HG02943 (cell line): ENCODE data around the gene SIPA1.

Source experiments
- ATAC-seq: cut with Tn5 transposase; IDR thresholded peaks from one replicate; pipeline ENCODE4 v1.9.1; 2021; ENCODE audit warnings: mild to moderate bottlenecking, low read depth, moderate library complexity; ENCODE audit not compliant: unreplicated experiment

The SIPA1 gene, protein sequence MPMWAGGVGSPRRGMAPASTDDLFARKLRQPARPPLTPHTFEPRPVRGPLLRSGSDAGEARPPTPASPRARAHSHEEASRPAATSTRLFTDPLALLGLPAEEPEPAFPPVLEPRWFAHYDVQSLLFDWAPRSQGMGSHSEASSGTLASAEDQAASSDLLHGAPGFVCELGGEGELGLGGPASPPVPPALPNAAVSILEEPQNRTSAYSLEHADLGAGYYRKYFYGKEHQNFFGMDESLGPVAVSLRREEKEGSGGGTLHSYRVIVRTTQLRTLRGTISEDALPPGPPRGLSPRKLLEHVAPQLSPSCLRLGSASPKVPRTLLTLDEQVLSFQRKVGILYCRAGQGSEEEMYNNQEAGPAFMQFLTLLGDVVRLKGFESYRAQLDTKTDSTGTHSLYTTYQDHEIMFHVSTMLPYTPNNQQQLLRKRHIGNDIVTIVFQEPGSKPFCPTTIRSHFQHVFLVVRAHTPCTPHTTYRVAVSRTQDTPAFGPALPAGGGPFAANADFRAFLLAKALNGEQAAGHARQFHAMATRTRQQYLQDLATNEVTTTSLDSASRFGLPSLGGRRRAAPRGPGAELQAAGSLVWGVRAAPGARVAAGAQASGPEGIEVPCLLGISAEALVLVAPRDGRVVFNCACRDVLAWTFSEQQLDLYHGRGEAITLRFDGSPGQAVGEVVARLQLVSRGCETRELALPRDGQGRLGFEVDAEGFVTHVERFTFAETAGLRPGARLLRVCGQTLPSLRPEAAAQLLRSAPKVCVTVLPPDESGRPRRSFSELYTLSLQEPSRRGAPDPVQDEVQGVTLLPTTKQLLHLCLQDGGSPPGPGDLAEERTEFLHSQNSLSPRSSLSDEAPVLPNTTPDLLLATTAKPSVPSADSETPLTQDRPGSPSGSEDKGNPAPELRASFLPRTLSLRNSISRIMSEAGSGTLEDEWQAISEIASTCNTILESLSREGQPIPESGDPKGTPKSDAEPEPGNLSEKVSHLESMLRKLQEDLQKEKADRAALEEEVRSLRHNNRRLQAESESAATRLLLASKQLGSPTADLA

GRCh38 chr11:65637794-65638419, at the start of gene SIPA1:
SIPA1 (plus strand) TSS chr11:65638101; CDS start chr11:65640922, 2,821 bp downstream.
- ATAC-seq: no peak

GRCh38 chr11:65588199-65589054, 49.5 kb upstream of the SIPA1 start:
- ATAC-seq: peak; percentile 60

- ATAC-seq: no peak
Observed at GRCh38 chr11:65589444-65590239, 48.3 kb upstream of the SIPA1 start.

GRCh38 chr11:65590240-65590738, 47.6 kb upstream of the SIPA1 start:
- no peak for ATAC-seq

DNA sequence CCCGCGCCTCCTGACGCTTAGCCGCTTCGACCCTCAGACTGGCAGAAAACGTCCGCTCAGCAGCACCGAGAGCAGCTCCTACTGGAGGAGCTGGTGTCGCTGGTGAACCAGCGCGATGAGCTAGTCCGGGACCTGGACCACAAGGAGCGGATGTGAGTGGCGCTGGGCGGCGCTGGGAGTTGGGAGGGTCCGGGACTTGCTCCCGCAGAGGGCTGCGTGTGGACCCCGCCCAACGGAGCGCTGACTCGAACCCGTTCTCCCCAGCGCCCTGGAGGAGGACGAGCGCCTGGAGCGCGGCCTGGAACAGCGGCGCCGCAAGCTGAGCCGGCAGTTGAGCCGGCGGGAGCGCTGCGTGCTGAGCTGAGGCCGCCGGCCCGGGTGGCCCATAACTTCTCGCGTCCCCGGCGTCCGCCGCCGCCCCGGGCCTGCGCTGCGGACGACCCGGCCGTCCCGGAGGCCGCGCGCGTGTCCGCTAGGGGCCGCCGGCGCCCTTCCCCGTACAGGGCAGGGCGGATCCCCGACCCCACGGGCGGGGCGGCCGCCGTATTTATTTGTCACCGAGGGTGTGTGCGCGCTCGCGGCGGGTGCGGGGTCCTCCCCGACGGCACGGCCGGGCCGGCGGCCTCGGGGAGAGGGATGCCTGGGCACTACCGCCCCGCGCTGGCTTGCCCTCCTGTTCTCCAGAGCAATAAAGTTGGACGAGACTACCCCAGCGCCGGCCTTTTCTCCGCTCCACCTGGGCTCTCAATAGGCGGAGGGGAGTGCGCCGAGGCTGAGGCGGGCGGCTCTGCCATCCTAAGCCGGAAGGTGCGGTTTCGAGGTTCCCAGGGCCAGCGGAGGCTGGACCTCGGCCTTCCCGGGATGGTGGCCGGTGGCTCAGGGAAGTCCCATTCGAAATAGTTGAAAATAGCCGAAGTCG, 45.7 kb upstream of the SIPA1 start:
- ATAC-seq: no peak

DNA sequence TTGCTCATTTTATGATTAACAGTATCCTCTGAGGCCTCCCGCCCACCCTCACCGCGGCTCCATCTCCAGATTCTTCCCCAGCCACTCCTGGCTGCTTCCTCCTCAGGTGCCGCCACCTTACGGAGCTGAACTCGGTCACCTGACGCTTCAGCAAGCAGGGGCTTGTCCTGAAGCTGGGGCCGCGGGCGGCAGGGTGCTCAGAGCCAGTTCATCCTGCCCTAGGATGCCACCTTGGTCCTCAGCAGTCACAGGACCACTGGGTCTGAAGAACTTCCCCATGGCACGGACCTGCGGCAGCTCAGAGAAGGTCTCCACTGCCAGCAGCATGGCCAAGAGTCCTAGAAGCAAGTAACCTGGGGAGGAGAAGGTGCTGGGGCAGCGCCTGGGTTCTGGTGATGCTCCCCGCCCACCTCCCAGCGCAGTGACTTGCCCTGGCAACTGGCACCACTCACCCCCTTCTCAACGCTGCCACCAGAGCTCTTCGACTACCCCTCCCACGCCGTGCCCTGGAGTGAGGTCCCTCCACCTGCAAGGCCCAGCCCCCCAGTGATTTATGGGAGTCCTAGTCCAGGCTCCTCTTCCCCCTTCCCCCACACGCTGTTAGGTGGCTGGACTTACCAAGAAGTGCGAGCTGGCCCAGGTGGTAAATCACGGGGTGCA, 44.9 kb upstream of the SIPA1 start:
- ATAC-seq: no peak

DNA sequence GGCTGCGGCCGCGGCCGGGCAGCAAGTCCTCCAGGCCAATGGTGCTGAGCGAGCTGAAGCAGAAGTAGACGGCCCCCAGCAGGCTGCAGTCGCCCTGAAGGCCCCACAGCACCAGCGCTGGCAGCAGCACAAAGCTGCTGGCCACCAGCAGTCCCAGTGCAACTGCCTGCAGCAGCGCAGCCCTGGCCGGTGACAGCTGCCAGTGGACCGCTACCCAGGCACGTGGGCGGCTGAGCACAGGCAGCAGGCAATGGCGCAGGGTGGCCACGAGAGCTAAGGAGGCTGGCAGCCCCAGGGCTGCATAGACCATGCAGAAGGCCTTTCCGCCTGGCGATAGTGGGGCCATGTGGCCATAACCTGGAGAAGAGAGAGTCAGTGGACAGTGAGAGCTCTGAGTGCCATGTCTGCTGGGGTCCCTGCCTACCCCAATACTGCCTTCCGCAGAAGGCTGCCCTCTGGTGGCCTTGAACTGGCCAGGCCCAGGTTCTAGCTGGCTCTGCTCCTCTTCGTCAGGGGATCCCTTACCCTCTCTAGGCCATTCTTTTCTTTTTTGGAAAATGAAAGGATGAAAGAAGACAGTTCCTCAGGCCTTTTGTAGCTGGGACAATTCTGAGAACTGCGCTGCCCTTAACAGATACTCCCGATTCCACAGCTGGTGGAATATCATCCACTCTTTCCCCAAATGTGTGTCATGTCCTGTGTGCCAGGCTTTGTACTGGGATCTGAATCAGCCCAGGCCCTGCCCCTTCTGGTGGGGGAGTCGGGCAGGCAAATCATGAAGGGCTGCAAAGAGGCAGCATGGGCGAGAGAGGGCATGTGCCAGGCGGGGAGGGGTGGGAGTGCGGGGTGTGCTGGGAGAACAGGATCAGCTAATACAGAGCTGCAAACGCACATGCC, 44.1 kb upstream of the SIPA1 start:
- ATAC-seq: no peak

- no peak for ATAC-seq
Observed at GRCh38 chr11:65595131-65595530, 42.8 kb upstream of the SIPA1 start.

DNA sequence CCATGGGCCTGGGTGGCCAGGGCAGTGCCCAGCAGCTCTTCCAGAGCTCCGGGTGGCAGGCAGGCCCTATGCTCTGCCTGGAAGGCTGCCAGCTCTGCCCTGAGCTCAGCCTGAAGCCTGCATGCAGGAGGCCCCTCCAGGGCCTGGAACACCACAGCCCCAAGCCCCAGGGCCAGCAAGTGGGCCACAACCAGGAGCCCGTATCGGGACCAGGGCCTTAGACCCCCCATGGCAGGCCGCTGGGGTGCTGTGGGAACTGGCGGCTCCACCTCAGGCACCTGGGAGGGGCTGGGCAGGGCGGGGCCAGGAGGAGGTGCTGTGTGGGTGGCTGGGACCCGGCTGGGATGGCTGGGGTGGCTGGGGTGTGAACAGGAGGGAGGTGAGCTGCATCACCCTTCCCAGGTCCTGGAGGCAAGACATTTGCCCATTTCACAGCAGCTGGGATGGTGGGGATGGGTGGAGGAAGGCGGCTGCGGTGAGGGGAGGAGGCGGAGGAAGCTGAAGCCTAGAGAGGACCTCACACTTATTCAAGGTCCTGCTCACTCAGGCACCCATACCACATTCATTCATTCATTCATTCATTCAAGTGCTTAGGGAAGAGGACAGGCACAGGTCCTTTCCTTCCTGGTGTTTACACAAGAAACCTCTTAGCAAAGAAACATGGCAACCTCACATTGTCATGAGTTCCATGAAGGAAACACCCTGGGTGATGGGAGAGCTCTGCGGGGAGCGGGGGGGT, 42.2 kb upstream of the SIPA1 start, which contains the start of gene KCNK7:
Gene KCNK7 (minus strand): TSS at position 258 of the 739 bp plus-strand sequence. CDS start 28 bp downstream, at position 230.
- no peak for ATAC-seq

- ATAC-seq: no peak
Observed at GRCh38 chr11:65596520-65596919, 41.4 kb upstream of the SIPA1 start.

DNA sequence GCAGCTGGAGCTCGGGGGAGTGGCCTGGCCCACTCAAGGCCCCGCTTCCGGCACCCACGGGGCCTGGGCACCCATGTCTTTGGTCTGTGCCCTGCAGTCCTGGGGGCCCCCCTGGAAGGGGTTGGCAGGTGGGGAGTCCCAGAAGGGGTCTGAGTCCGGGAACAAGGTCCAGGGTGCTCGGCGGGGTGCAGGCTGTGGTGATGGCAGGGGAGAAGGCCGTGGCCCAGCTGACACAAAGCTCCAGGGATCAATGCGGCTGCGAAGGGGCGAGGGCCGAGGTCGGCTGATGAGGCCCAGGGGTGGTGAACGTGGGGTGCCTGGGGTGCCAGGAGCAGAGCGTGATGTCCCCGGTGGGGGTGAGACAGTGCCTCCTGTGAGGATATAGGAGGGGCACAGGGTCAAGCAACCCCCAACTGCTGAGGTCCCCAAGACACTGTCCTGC, 39.6 kb upstream of the SIPA1 start:
- ATAC-seq: no peak

GRCh38 chr11:65599216-65599954, 38.5 kb upstream of the SIPA1 start:
- no peak for ATAC-seq

- no peak for ATAC-seq
Observed at GRCh38 chr11:65599955-65600246, 38.0 kb upstream of the SIPA1 start.

DNA sequence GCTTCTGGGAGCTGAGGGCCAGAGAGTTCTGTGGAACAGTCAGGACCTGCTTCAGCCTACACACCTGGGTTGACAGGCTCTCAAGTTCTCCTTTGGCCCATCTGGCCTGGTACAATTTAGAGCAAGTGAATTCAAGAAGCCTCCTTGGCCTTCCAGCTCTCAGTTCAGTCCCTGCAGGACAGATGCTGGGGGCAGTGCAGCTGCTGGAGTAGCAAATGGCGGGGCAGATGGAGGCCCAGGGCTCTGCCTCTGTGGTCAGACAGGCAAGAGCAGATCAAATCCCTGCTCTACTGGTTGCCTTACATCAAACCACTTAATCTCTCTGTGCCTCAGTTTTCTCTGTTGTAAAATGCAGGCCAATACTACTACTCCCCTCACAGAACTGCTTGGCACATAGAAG, 33.6 kb upstream of the SIPA1 start:
- no peak for ATAC-seq
